LNCaP clone FGC (cell line): ENCODE results near the gene MPPED2.

Source experiments
- DNase-seq: peaks from one replicate; pipeline ENCODE4 v3.0.0-alpha.2; 2011; ENCODE audit warnings: low read depth
- H3K4me3 ChIP-seq: 2 replicates; pipeline ENCODE4 v1.5.1; 2011; ENCODE audit warnings: mild to moderate bottlenecking, low read depth, low read length, control low read depth
- CTCF ChIP-seq: IDR thresholded peaks from 2 replicates; pipeline ENCODE4 v1.5.1; 2012; ENCODE audit warnings: mild to moderate bottlenecking; ENCODE audit not compliant: control insufficient read depth, insufficient read depth; ENCODE audit errors: extremely low read depth

MPPED2 gene

GRCh38 chr11:30364837-30365482 is 221.2 kb downstream of the MPPED2 start:
- no peak overlapping the region for H3K4me3 ChIP-seq
- no peak for DNase-seq
- TF ChIP-seq CTCF = no peak

- no peak for TF ChIP-seq CTCF
- no peak overlapping the region for H3K4me3 ChIP-seq
- DNase-seq = no peak
Measured at GRCh38 chr11:30364139-30364836, 221.9 kb downstream of the MPPED2 start.

DNA sequence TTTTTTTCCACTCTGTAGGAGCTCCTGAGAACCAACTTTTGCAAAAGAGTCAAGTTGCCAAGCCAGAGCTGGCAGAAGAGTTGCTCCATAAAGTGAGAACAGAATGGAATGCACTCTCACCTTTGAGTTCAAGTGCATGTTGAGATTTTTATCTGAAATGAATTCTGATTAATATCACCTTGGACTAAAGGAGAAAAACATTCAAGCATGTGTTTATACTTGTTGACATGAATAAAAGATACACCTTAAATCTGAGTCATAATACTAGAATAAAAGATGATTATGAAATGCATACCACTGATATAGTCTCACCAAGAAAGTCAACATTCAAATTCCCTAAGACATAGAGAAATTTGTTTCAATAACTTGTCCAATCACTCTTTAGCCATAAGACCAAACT is 225.4 kb downstream of the MPPED2 start:
- no peak for TF ChIP-seq CTCF
- no peak for DNase-seq
- no peak overlapping the region for H3K4me3 ChIP-seq
